ENCODE data around the gene HSPA9. TPM values are rescaled to one million over a fixed set of nuclear protein-coding genes. Genes with fewer than 3 reads are reported as not detected.
A peak's percentile ranks its signal among the peaks of the same experiment; 100 is the strongest.
"Not testable (repeated sequence)": the region's sequence is repeated elsewhere in the genome, so short reads cannot be mapped to it uniquely, and the experiment has no call there.

Gene HSPA9
- total RNA-seq, 1 donor from 2014 or later, result 290 TPM

DNA sequence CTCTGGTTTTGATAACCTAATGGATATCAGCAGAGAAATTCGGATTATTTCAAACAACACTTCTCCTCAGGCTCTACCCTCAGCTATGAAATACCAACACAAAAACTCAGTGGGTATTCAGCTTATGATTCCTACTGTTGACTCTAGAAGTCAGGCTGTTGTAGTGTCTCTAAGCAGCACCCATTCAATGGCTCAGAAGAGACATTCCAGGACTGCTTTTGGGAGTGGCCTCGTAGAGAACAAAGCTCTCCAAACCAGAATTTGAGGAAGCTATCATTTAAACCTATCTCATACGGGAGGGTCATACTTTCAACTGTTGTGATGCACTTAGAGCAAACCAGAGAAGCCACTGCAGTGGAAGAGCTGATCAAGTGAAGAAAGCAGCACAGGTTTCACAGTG lies 66.2 kb downstream of the HSPA9 start:
- no peak for ATAC-seq (ENCODE audit: poor library complexity)
- intact Hi-C loops (cut with DNase I), result no loop called here
- DNase-seq, result no peak

DNA sequence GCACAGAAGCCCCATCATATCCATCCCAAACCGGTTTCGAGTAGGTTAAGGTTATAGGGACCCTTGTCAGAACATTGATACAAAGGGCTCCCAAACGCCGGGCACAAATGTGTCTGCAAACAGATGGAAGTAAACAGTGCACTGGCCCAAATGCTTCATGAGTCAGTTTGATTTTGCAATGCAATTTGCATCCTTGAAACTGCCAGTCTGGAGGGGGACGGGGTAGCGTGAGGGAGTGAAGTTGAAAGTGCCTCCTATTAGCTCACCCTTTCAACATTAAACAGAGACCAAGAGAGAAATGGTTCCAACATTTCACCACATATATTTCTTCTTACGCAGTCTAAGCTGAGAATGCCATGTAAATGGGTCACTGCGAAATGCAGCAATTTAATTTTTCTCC lies 67.7 kb downstream of the HSPA9 start:
- intact Hi-C loops (cut with DNase I); ATAC-seq (ENCODE audit: poor library complexity): not testable (repeated sequence)

DNA sequence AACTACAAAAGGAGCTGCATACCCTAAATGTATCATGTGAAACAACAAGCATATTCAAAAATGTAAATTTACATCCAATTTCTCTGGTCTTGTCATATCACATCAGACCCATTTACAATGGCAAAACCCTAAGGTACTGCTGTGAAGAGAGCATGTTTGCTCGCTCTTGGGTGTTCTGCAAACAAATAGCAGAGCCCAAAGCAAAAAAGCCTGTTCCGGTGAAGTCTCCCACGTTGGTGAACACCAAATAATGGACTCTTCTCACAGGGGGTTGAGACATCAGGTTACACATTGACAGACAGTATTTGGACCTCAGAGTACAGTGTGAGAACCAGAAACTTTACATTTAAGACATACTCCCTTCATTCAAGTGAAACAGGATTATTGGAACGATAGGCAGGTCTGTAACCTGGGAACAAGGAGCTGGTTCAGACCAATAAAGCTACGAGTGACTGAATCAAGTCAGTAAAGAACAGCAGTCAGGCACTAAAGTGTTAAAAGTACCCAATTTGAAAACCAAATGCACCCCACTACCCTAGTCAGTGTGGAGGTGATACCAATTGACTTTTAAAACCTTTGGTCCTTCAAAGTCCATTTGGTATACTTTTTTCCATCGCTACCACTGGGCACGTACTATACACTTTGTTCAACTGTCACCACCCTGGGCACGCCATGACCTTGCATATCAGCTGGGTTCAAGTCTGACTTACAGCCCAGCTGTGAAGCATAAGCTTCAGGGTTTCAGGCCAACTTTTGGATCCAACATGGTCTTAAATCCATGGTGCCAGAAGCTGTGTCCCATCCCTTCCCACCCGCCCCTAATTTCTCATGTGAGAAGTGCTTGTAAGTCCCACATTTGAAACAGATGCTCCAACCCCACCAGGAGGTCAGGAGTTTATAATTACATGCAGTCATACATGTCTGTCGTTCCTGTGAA lies 68.6 kb downstream of the HSPA9 start:
- ATAC-seq (ENCODE audit: poor library complexity) (no peak), DNase-seq (no peak)
- intact Hi-C loops (cut with DNase I), result no loop called here

More for the DNA sequence above, 67.7 kb downstream of the HSPA9 start:
- not testable (repeated sequence) for DNase-seq

DNA sequence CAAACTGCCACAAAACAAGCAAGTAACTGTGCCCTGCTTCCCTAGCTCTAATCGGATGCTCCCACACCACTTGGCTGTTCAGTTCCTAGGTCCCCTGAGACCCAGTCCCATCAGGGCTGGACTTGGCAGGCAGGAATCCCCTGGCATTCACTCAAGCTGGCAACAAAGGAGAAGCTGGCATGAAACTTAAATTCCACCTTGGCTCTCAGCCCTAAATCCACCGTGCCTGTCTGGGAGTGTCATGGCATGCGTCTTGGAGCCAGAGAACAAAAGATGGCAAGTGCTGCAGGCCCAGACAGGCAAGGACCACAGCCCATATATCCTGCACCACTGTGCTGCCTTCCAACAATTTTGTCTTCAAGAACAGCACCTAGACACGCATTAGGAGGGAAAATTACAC lies 70.4 kb downstream of the HSPA9 start:
- ATAC-seq (ENCODE audit: poor library complexity), result peak; percentile 85
- no peak for DNase-seq
- intact Hi-C loops (cut with DNase I), result loop anchor here (5.0 kb wide), 3 partner anchors 33 to 52 kb away; partner anchors contain the start of gene EGR1

Other genes starting within 250 kb of the HSPA9 start
- gene CDC25C, start 243.6 kb downstream of the HSPA9 start, total RNA-seq, result 0.16 TPM
- gene FAM53C, start 237.1 kb downstream of the HSPA9 start, total RNA-seq, result 27.9 TPM
- gene KDM3B, start 222.7 kb downstream of the HSPA9 start, total RNA-seq, result 36.9 TPM
- 6.1 TPM for gene REEP2, start 136.3 kb downstream of the HSPA9 start, total RNA-seq
- 6.8 TPM for gene EGR1, start 109.9 kb downstream of the HSPA9 start, total RNA-seq
- gene ETF1, start 32.2 kb downstream of the HSPA9 start, total RNA-seq, result 80.9 TPM
- 297 TPM for gene CTNNA1, start 178.0 kb upstream of the HSPA9 start, total RNA-seq

All from Right ventricle myocardium superior (tissue), 1 donor.